Natural killer cell (primary cell): ENCODE measurements around the gene RAPGEF1. TPM values are rescaled to one million over a fixed set of nuclear protein-coding genes. Genes with fewer than 3 reads are reported as not detected.
A peak's percentile ranks its signal among the peaks of the same experiment; 100 is the strongest.

Experiments used
- ATAC-seq, 3 donors: fragments of 150-1000 bp in 2 of 3; fragments of 200-7000 bp in 1 of 3; cut with Tn5 transposase; 1 replicate in 1 of 3; 2 replicates in 2 of 3; pipeline ENCODE4 v1.10.0; 2021; ENCODE audit warnings: mild to moderate bottlenecking in 2 of 3, moderate library complexity in 2 of 3
- DNase-seq, 2 donors: peaks; one replicate each; pipeline versions ENCODE4 v3.0.0 to v3.0.0-alpha.2; 2013 to 2021; ENCODE audit warnings: mixed read lengths in 1 of 2
- H3K27ac ChIP-seq: one replicate; pipeline ENCODE4 v1.5.1; 2013; ENCODE audit warnings: mild to moderate bottlenecking, low read length
- H3K27me3 ChIP-seq: one replicate; pipeline ENCODE4 v1.6.1; 2013; ENCODE audit warnings: low read length; ENCODE audit not compliant: control insufficient read depth, insufficient read depth
- H3K36me3 ChIP-seq: one replicate; pipeline ENCODE4 v1.6.1; 2013; ENCODE audit warnings: low read length; ENCODE audit not compliant: control insufficient read depth, insufficient read depth
- H3K4me1 ChIP-seq: one replicate; pipeline ENCODE4 v1.6.1; 2013; ENCODE audit warnings: low read length; ENCODE audit not compliant: control insufficient read depth, insufficient read depth
- H3K4me3 ChIP-seq: one replicate; pipeline ENCODE4 v1.5.1; 2013; ENCODE audit warnings: low read length
- H3K9me3 ChIP-seq: one replicate; pipeline ENCODE4 v1.6.1; 2013; ENCODE audit warnings: low read length; ENCODE audit not compliant: control insufficient read depth, insufficient read depth
- H3K27ac Mint-ChIP-seq, 2 donors: one replicate each; pipeline ENCODE4 v1.8.0; 2022; ENCODE audit warnings: mild to moderate bottlenecking in 2 of 2, mixed read lengths in 2 of 2, moderate library complexity in 1 of 2
- H3K27me3 Mint-ChIP-seq, 2 donors: one replicate each; pipeline ENCODE4 v1.8.0; 2022; ENCODE audit warnings: low read depth in 2 of 2, mixed read lengths in 2 of 2
- H3K36me3 Mint-ChIP-seq: one replicate; pipeline ENCODE4 v1.8.0; 2022; ENCODE audit warnings: mixed read lengths
- H3K4me1 Mint-ChIP-seq, 2 donors: one replicate each; pipeline ENCODE4 v1.8.0; 2022; ENCODE audit warnings: mixed read lengths in 2 of 2
- H3K4me3 Mint-ChIP-seq: one replicate; pipeline ENCODE4 v1.8.0; 2022; ENCODE audit warnings: mild to moderate bottlenecking, moderate library complexity, mixed read lengths
- H3K9me3 Mint-ChIP-seq, 2 donors: one replicate each; pipeline ENCODE4 v1.8.0; 2022; ENCODE audit warnings: mixed read lengths in 2 of 2
- WGBS: methylation state at CpG from one replicate; pipeline ENCODE4 v1.1.7; 2013; ENCODE audit warnings: missing lambda C conversion rate; ENCODE audit not compliant: insufficient coverage; 5-methylcytosine and 5-hydroxymethylcytosine counted together
- intact Hi-C: fragments of 100-400 bp; cut with micrococcal nuclease; formaldehyde crosslinking; loops from one replicate; pipeline ENCODE4 v1.14.2; 2022
- total RNA-seq, 4 donors: library from RNA; stranded (reverse); fragments of 120-200 nt in 1 of 4; gene quantifications; one replicate each; pipeline versions ENCODE4 v1.2.3 to v1.2.4, GENCODE V29; 2013 to 2022
- TF ChIP-seq, protein P1 (sequence below): fragments of 200-600 bp; IDR thresholded peaks from one replicate; pipeline ENCODE4 v1.8.0; 2022; ENCODE audit warnings: antibody characterized with exemption

Gene RAPGEF1
- total RNA-seq, 3 donors from 2014 or later (not counting 1 experiment from before 2014, with no cell fraction given): 210 to 224 (median 222) TPM

DNA sequence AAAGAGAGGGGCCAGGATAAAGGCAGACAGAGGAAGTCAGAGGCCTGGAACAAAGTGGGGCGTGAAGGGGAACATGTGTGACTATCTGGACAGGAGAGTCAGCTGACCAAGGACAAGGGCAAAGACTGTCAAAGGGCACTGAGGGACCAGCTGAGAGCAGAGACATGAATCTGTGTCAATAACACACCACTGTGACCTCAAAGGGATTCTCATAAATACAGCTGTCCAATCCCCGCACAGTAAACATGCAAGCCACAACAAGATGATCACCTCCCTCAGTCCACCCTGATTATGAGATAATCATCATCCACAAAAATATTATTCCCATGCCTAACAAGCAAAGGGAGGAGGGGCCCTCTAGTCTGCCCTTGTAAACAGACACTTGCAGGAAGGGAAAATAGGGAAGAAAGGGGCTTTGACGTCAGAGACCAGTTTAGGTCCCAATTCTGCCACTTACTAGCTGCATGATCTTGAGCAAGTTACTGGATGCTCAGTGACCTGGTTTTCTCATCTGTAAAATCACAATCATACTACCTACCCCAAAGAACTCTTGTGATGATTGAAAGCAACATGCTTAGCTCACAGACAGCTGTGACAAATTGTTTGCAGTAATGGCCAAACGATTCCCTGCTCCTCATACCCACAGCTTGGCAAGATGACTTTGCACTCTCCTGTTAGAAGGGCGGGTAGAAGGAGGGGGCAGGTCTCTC lies 41.8 kb downstream of the RAPGEF1 start:
- Histone ChIP-seq H3K9me3 (no peaks in the 10 kb centered on the region), H3K36me3 (no peaks in the 10 kb centered on the region), H3K4me3 (no peak overlapping the region), H3K27ac (peak overlapping the region; percentile 53), H3K4me1 (peaks cover 59% of the 10 kb centered on the region), H3K27me3 (no peaks in the 10 kb centered on the region)
- H3K27ac Mint-ChIP-seq: peak overlapping the region; percentile 59 to 88
- intact Hi-C loops: no loop called here
- WGBS: 53% methylated on average over 5 of the region's 5 CpGs
- peak in 1 of 2 donors; percentile 15 for DNase-seq
- no peaks in the 10 kb centered on the region for H3K36me3 Mint-ChIP-seq
- H3K27me3 Mint-ChIP-seq: no peaks in the 10 kb centered on the region
- no peak overlapping the region for H3K4me3 Mint-ChIP-seq
- H3K4me1 Mint-ChIP-seq: peaks cover 88 to 93% of the 10 kb centered on the region in 2 donors
- TF ChIP-seq, protein P1, sequence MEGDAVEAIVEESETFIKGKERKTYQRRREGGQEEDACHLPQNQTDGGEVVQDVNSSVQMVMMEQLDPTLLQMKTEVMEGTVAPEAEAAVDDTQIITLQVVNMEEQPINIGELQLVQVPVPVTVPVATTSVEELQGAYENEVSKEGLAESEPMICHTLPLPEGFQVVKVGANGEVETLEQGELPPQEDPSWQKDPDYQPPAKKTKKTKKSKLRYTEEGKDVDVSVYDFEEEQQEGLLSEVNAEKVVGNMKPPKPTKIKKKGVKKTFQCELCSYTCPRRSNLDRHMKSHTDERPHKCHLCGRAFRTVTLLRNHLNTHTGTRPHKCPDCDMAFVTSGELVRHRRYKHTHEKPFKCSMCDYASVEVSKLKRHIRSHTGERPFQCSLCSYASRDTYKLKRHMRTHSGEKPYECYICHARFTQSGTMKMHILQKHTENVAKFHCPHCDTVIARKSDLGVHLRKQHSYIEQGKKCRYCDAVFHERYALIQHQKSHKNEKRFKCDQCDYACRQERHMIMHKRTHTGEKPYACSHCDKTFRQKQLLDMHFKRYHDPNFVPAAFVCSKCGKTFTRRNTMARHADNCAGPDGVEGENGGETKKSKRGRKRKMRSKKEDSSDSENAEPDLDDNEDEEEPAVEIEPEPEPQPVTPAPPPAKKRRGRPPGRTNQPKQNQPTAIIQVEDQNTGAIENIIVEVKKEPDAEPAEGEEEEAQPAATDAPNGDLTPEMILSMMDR: no peak
- H3K9me3 Mint-ChIP-seq: no peaks in the 10 kb centered on the region
- peak; percentile 39 to 60 (median 44) for ATAC-seq

DNA sequence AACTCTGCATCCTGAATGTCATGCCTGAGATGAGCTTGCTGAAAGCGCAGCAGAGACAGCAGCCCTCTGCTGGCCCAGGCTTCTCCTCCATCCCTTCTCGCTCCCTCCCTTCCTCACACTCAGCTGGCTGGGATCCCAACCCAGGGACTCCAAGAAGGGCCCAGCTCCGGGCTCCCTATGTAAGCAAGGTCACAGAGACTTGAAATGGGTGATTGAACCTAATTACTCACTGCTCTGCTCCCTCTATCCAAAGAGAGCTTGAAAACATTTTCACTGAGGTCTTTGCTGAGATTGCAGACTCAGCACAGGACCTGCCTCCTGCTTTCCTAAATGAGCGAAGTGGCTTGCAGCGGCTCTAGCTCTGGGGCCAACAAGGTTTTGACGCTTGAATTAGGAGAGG lies 42.8 kb downstream of the RAPGEF1 start:
- no peak overlapping the region for H3K27ac ChIP-seq
- H3K27me3 Mint-ChIP-seq: no peaks in the 10 kb centered on the region
- peaks cover 59% of the 10 kb centered on the region for H3K4me1 ChIP-seq
- no peak overlapping the region for H3K4me3 Mint-ChIP-seq
- intact Hi-C loops: no loop called here
- H3K36me3 Mint-ChIP-seq: no peaks in the 10 kb centered on the region
- DNase-seq (no peak), ATAC-seq (no peak)
- no peak overlapping the region for H3K4me3 ChIP-seq
- no peaks in the 10 kb centered on the region for H3K27me3 ChIP-seq
- no peaks in the 10 kb centered on the region for H3K9me3 Mint-ChIP-seq
- TF ChIP-seq, protein P1: no peak
- no peaks in the 10 kb centered on the region for H3K9me3 ChIP-seq
- H3K36me3 ChIP-seq: no peaks in the 10 kb centered on the region
- peaks cover 88 to 93% of the 10 kb centered on the region in 2 donors for H3K4me1 Mint-ChIP-seq
- WGBS: 94% methylated on average over 6 of the region's 6 CpGs
- H3K27ac Mint-ChIP-seq: peak overlapping the region; percentile 47 to 88

DNA sequence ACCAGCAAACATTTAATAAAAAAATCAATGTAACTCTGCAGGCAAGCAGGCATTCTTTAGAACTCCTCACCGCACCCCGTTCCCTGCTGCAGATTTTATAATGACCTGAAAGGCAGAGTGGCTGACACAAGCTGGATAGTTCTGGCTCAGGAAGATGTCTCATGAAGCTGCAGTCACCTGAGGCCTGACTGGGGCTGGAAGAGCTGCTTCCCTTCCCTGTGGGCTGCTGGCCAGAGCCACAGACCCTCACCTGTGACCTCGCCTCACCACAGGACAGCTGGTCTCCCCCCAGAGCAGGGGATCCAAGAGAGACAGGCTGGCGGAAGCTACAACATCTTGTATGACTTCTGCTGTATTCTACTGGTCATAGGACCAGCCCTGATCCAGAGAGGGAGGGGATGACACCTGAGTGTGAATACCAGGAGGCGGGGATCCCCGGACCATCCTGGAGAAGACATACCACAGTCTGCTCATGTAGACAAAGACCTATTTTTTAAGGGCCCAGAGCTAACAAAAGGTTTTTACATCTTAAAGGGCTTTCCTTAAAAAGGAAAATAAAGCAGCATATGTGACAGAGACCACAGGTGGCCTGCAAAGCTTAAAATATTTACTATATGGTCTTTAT lies 43.9 kb downstream of the RAPGEF1 start:
- Histone ChIP-seq H3K9me3 (no peaks in the 10 kb centered on the region), H3K27me3 (no peaks in the 10 kb centered on the region), H3K4me3 (no peak overlapping the region), H3K36me3 (no peaks in the 10 kb centered on the region), H3K27ac (no peak overlapping the region), H3K4me1 (peaks cover 59% of the 10 kb centered on the region)
- Mint-ChIP-seq H3K4me1 (peaks cover 88 to 94% of the 10 kb centered on the region in 2 donors), H3K27ac (peak overlapping the region; percentile 42 to 47), H3K9me3 (no peaks in the 10 kb centered on the region), H3K27me3 (no peaks in the 10 kb centered on the region), H3K4me3 (no peak overlapping the region), H3K36me3 (no peaks in the 10 kb centered on the region)
- WGBS: 94% methylated on average over 6 of the region's 6 CpGs
- intact Hi-C loops: no loop called here
- no peak for ATAC-seq
- TF ChIP-seq, protein P1: no peak
- DNase-seq: no peak
